Bladder microvascular endothelial cell (primary cell): Measurements from ENCODE around the gene GABARAPL1. TPM values are rescaled to one million over a fixed set of nuclear protein-coding genes. Genes with fewer than 3 reads are reported as not detected.

ENCODE experiments used
- total RNA-seq: library from RNA; depleted of rRNA; stranded (reverse); fragments of >200 nt; gene quantifications from 2 replicates; pipeline ENCODE4 v1.2.3, GENCODE V29; 2014

GABARAPL1 gene
- total RNA-seq = 34.0 and 141 TPM in 2 replicates

GRCh38 chr12:10212739-10213131 is at the start of gene GABARAPL1:
GABARAPL1 (plus strand) TSS chr12:10212877; CDS start chr12:10213130, 253 bp downstream.

GRCh38 chr12:10171973-10172728 is 40.5 kb upstream of the GABARAPL1 start, which contains the start of gene OLR1:
OLR1 (minus strand) TSS chr12:10172132; CDS start chr12:10172077, 55 bp downstream.

DNA sequence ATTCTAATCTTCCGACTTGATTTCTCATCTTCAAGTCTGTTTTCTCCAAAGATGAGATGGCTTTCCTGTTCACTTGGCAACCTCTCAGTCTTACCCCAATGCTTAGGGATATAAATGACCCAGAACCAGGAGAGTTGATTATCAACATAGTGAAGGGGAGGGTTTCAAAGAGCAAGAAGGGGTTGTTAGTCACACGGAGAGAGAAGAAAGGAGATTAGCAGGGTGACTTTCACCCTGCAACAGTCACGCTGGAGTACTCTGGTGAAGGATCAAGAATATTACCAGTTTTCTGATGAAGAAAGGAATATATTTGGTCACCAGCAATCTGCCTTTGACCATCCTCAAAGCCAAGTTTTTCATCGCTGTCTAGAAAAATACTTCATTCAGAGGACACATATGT is 33.9 kb upstream of the GABARAPL1 start, which contains the start of gene TMEM52B:
TSS of gene TMEM52B (plus strand) at position 212 of the 400 bp plus-strand sequence. CDS start 543 bp downstream, outside the sequence.

Other genes with a start within 250 kb of the GABARAPL1 start
- gene CLEC12A, start 241.5 kb upstream of the GABARAPL1 start, total RNA-seq = not detected in 2 replicates
- gene CLEC1B, start 213.8 kb upstream of the GABARAPL1 start, total RNA-seq = not detected in 2 replicates
- gene CLEC12B, start 202.2 kb upstream of the GABARAPL1 start, total RNA-seq = 0.16 TPM in 1 of 2 replicates, not detected in the other
- not detected in 2 replicates for gene CLEC9A, start 182.2 kb upstream of the GABARAPL1 start, total RNA-seq
- gene CLEC1A, start 113.9 kb upstream of the GABARAPL1 start, total RNA-seq = 22.3 and 28.0 TPM in 2 replicates
- 0.16 and 0.25 TPM in 2 replicates for gene CLEC7A, start 82.7 kb upstream of the GABARAPL1 start, total RNA-seq
- gene OLR1, start 40.7 kb upstream of the GABARAPL1 start, total RNA-seq = under 0.01 TPM in 1 of 2 replicates, not detected in the other
- gene TMEM52B, start 33.8 kb upstream of the GABARAPL1 start, total RNA-seq = not detected in 2 replicates
- 0.16 and 0.69 TPM in 2 replicates for gene KLRD1, start 95.0 kb downstream of the GABARAPL1 start, total RNA-seq
- gene KLRK1, start 177.2 kb downstream of the GABARAPL1 start, total RNA-seq = not detected in 2 replicates
- not detected in 2 replicates for gene KLRC4, start 196.9 kb downstream of the GABARAPL1 start, total RNA-seq
- not detected in 2 replicates for gene KLRC3, start 207.7 kb downstream of the GABARAPL1 start, total RNA-seq
- gene KLRC2, start 223.1 kb downstream of the GABARAPL1 start, total RNA-seq = not detected in 2 replicates
- not detected in 2 replicates for gene KLRC1, start 240.5 kb downstream of the GABARAPL1 start, total RNA-seq